Head of caudate nucleus (tissue), 42 donors: Measurements from ENCODE around the gene COL6A1.

Experiments
- DNase-seq, 42 donors: peaks; one replicate each; pipeline versions ENCODE4 v3.0.0 to v3.0.0-alpha.2; 2020 to 2021; ENCODE audit warnings: mixed read lengths in 7 of 42
- intact Hi-C: fragments of 100-400 bp; cut with DNase I; formaldehyde crosslinking; loops from one replicate; pipeline ENCODE4 v1.15.0; 2022

COL6A1 gene

GRCh38 chr21:45981151-45982091 lies at the start of gene COL6A1:
Gene COL6A1 (plus strand): TSS chr21:45981770. CDS start chr21:45981851, 81 bp downstream.
- peak in 41 of 42 donors; percentile 42 to 89 (median 71) for DNase-seq
- intact Hi-C loops = no loop called here

GRCh38 chr21:45932922-45933502 lies 48.6 kb upstream of the COL6A1 start:
- DNase-seq = no peak

GRCh38 chr21:45934085-45934484 lies 47.5 kb upstream of the COL6A1 start:
- intact Hi-C loops = no loop called here
- no peak for DNase-seq

More at GRCh38 chr21:45932922-45933502, 48.6 kb upstream of the COL6A1 start:
- intact Hi-C loops = no loop called here

GRCh38 chr21:45934554-45934953 lies 47.0 kb upstream of the COL6A1 start:
- intact Hi-C loops = no loop called here
- DNase-seq = no peak

GRCh38 chr21:45935628-45936027 lies 45.9 kb upstream of the COL6A1 start:
- no peak for DNase-seq

GRCh38 chr21:45937721-45938452 lies 43.7 kb upstream of the COL6A1 start:
- intact Hi-C loops = no loop called here
- DNase-seq = no peak

More at GRCh38 chr21:45935628-45936027, 45.9 kb upstream of the COL6A1 start:
- intact Hi-C loops = no loop called here

GRCh38 chr21:45938453-45938755 lies 43.2 kb upstream of the COL6A1 start:
- intact Hi-C loops = no loop called here
- DNase-seq = no peak

- no peak for DNase-seq
- intact Hi-C loops = no loop called here
These were observed 42.6 kb upstream of the COL6A1 start for GRCh38 chr21:45938811-45939520.

- intact Hi-C loops = no loop called here
- no peak for DNase-seq
These were observed 42.0 kb upstream of the COL6A1 start for GRCh38 chr21:45939521-45940045.

- intact Hi-C loops = no loop called here
These were observed 41.5 kb upstream of the COL6A1 start for GRCh38 chr21:45940091-45940490.

GRCh38 chr21:45940621-45941337 lies 40.8 kb upstream of the COL6A1 start:
- intact Hi-C loops = no loop called here
- no peak for DNase-seq

More at GRCh38 chr21:45940091-45940490, 41.5 kb upstream of the COL6A1 start:
- DNase-seq = no peak

- intact Hi-C loops = no loop called here
- no peak for DNase-seq
These were observed 40.2 kb upstream of the COL6A1 start for GRCh38 chr21:45941338-45941710.

- no peak for DNase-seq
- intact Hi-C loops = no loop called here
These were observed 39.6 kb upstream of the COL6A1 start for GRCh38 chr21:45941717-45942546.

- intact Hi-C loops = no loop called here
- no peak for DNase-seq
These were observed 38.6 kb upstream of the COL6A1 start for GRCh38 chr21:45942755-45943629.

- intact Hi-C loops = no loop called here
- DNase-seq = no peak
These were observed 37.7 kb upstream of the COL6A1 start for GRCh38 chr21:45943630-45944540.

GRCh38 chr21:45944601-45945000 lies 37.0 kb upstream of the COL6A1 start:
- intact Hi-C loops = no loop called here
- no peak for DNase-seq
